HCT116 (cell line): ENCODE measurements around the gene FAM185A.
"Not testable (repeated sequence)": the region's sequence is repeated elsewhere in the genome, so short reads cannot be mapped to it uniquely, and the experiment has no call there.

Experiments
- CTCF ChIP-seq, 3 experiments: fragments of 200-600 bp in 1 of 3; sonication (generic) in 1 of 3; IDR thresholded peaks in 2 of 3; conservative IDR thresholded peaks in 1 of 3; 2 replicates each; pipeline ENCODE4 v1.5.1; 2012 to 2017; ENCODE audit warnings: low read depth in 2 of 3, low read length in 2 of 3, antibody characterized with exemption in 1 of 3, borderline replicate concordance in 1 of 3, control low read depth in 1 of 3, mild to moderate bottlenecking in 1 of 3, mixed read lengths in 1 of 3, mixed run types in 1 of 3, moderate library complexity in 1 of 3; ENCODE audit not compliant: insufficient read depth in 1 of 3
- EGR1 ChIP-seq: IDR thresholded peaks from 2 replicates; pipeline ENCODE4 v1.6.1; 2012; ENCODE audit warnings: low read depth
- EZH2 ChIP-seq: fragments of 200-600 bp; sonication (generic); IDR thresholded peaks from 2 replicates; pipeline ENCODE4 v1.6.1; 2017; ENCODE audit warnings: antibody characterized with exemption, mixed run types
- EZH2phosphoT487 ChIP-seq: fragments of 200-600 bp; IDR thresholded peaks from 2 replicates; pipeline ENCODE4 v1.6.1; 2018; ENCODE audit warnings: antibody characterized with exemption, borderline replicate concordance
- JUND ChIP-seq: IDR thresholded peaks from 2 replicates; pipeline ENCODE4 v1.6.1; 2012
- POLR2A ChIP-seq: IDR thresholded peaks from 2 replicates; pipeline ENCODE4 v1.7.0; 2011; ENCODE audit warnings: borderline replicate concordance; ENCODE audit not compliant: insufficient read depth, insufficient read length; ENCODE audit errors: extremely low read depth
- POLR2AphosphoS5 ChIP-seq: IDR thresholded peaks from 2 replicates; pipeline ENCODE4 v1.6.1; 2011; ENCODE audit warnings: mild to moderate bottlenecking, low read depth, low read length, moderate library complexity
- REST ChIP-seq: IDR thresholded peaks from 2 replicates; pipeline ENCODE4 v1.6.1; 2012; ENCODE audit warnings: low read depth
- TCF7L2 ChIP-seq: IDR thresholded peaks from 2 replicates; pipeline ENCODE4 v1.7.0; 2011; ENCODE audit warnings: borderline replicate concordance, inconsistent platforms; ENCODE audit not compliant: insufficient read depth, insufficient read length; ENCODE audit errors: extremely low read depth
- YY1 ChIP-seq: IDR thresholded peaks from 2 replicates; pipeline ENCODE4 v1.6.1; 2011; ENCODE audit warnings: low read length, low read depth, moderate library complexity, mild to moderate bottlenecking; ENCODE audit not compliant: insufficient replicate concordance; ENCODE audit errors: extremely low read depth
- TF ChIP-seq, protein P1 (sequence below): IDR thresholded peaks from 2 replicates; pipeline ENCODE4 v1.6.1; 2011; ENCODE audit warnings: mild to moderate bottlenecking, low read length, moderate library complexity; ENCODE audit not compliant: insufficient replicate concordance; ENCODE audit errors: extremely low read depth
- TF ChIP-seq, protein P2 (sequence below): IDR thresholded peaks from 2 replicates; pipeline ENCODE4 v1.6.1; 2012

DNA sequence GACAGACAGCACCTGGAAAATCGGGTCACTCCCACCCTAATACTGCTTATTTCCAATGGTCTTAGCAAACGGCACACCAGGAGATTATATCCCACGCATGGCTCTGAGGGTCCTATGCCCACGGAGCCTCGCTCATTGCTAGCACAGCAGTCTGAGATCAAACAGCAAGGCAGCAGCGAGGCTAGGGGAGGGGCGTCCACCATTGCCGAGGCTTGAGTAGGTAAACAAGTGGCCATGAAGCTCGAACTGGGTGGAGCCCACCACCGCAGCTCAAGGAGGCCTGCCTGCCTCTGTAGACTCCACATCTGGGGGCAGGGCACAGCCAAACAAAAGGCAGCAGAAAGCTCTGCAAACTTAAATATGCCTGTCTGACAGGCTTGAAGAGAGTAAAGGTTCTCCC is 32.1 kb downstream of the FAM185A start:
- not testable (repeated sequence) for TF ChIP-seq EZH2; POLR2A; CTCF (IDR thresholded peaks at IDR 0.05 in 2 of 3, conservative IDR thresholded peaks at IDR 0.05 in 1 of 3; ENCODE audit: borderline replicate concordance in 1 of 3, insufficient read depth in 1 of 3, low read depth in 2 of 3, low read length in 2 of 3); TCF7L2; EZH2phosphoT487; REST; YY1; EGR1; JUND; POLR2AphosphoS5
- TF ChIP-seq, protein P1, sequence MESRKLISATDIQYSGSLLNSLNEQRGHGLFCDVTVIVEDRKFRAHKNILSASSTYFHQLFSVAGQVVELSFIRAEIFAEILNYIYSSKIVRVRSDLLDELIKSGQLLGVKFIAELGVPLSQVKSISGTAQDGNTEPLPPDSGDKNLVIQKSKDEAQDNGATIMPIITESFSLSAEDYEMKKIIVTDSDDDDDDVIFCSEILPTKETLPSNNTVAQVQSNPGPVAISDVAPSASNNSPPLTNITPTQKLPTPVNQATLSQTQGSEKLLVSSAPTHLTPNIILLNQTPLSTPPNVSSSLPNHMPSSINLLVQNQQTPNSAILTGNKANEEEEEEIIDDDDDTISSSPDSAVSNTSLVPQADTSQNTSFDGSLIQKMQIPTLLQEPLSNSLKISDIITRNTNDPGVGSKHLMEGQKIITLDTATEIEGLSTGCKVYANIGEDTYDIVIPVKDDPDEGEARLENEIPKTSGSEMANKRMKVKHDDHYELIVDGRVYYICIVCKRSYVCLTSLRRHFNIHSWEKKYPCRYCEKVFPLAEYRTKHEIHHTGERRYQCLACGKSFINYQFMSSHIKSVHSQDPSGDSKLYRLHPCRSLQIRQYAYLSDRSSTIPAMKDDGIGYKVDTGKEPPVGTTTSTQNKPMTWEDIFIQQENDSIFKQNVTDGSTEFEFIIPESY: not testable (repeated sequence)
- TF ChIP-seq, protein P2, sequence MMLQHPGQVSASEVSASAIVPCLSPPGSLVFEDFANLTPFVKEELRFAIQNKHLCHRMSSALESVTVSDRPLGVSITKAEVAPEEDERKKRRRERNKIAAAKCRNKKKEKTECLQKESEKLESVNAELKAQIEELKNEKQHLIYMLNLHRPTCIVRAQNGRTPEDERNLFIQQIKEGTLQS: not testable (repeated sequence)
